Measurements from ENCODE around the gene EPYC. TPM values are rescaled to one million over a fixed set of nuclear protein-coding genes. Genes with fewer than 3 reads are reported as not detected.

The EPYC gene
- total RNA-seq, 1 donor from 2014 or later: not detected

GRCh38 chr12:90958347-90958746 is 46.4 kb downstream of the EPYC start:
- H3K4me3 ChIP-seq: no peak overlapping the region
- TF ChIP-seq CTCF (IDR thresholded peaks at IDR 0.05): no peak
- H3K9me3 ChIP-seq: no peaks in the 10 kb centered on the region
- H3K27me3 ChIP-seq: no peaks in the 10 kb centered on the region
- no peak overlapping the region for H3K27ac ChIP-seq
- no peak for DNase-seq (ENCODE audit: low spot score in 2 of 2)
- H3K4me1 ChIP-seq: no peaks in the 10 kb centered on the region
- H3K36me3 ChIP-seq: no peaks in the 10 kb centered on the region
- intact Hi-C loops (cut with DNase I): loop anchor here (10.0 kb wide), 1 partner anchor 1414 kb away; no protein-coding TSS in a partner anchor

GRCh38 chr12:90954921-90955320 is 49.9 kb downstream of the EPYC start, which contains the start of gene CCER1:
Gene CCER1, minus strand, starts transcription at chr12:90955176. Its CDS starts 434 bp downstream, at chr12:90954742.
- H3K9me3 ChIP-seq: no peaks in the 10 kb centered on the region
- H3K36me3 ChIP-seq: no peaks in the 10 kb centered on the region
- H3K27me3 ChIP-seq: no peaks in the 10 kb centered on the region
- no peak for DNase-seq (ENCODE audit: low spot score in 2 of 2)
- TF ChIP-seq CTCF (IDR thresholded peaks at IDR 0.05): no peak
- H3K4me3 ChIP-seq: no peak within 1 kb of the TSS
- intact Hi-C loops (cut with DNase I): loop anchor here (10.0 kb wide), 1 partner anchor 1410 kb away; no protein-coding TSS in a partner anchor
- H3K4me1 ChIP-seq: no peaks in the 10 kb centered on the region
- no peak within 1 kb of the TSS for H3K27ac ChIP-seq

GRCh38 chr12:90954428-90954827 is 50.3 kb downstream of the EPYC start:
- DNase-seq (ENCODE audit: low spot score in 2 of 2): no peak
- no peaks in the 10 kb centered on the region for H3K27me3 ChIP-seq
- TF ChIP-seq CTCF (IDR thresholded peaks at IDR 0.05): no peak
- intact Hi-C loops (cut with DNase I): loop anchor here (10.0 kb wide), 1 partner anchor 1410 kb away; no protein-coding TSS in a partner anchor
- H3K4me1 ChIP-seq: no peaks in the 10 kb centered on the region
- H3K27ac ChIP-seq: no peak overlapping the region
- no peaks in the 10 kb centered on the region for H3K36me3 ChIP-seq
- no peak overlapping the region for H3K4me3 ChIP-seq
- no peaks in the 10 kb centered on the region for H3K9me3 ChIP-seq

GRCh38 chr12:90953956-90954421 is 50.8 kb downstream of the EPYC start:
- H3K27ac ChIP-seq: no peak overlapping the region
- DNase-seq (ENCODE audit: low spot score in 2 of 2): no peak
- H3K36me3 ChIP-seq: no peaks in the 10 kb centered on the region
- no peaks in the 10 kb centered on the region for H3K9me3 ChIP-seq
- no peak for TF ChIP-seq CTCF (IDR thresholded peaks at IDR 0.05)
- intact Hi-C loops (cut with DNase I): loop anchor here (10.0 kb wide), 1 partner anchor 1409 kb away; no protein-coding TSS in a partner anchor
- no peaks in the 10 kb centered on the region for H3K27me3 ChIP-seq
- no peaks in the 10 kb centered on the region for H3K4me1 ChIP-seq
- H3K4me3 ChIP-seq: no peak overlapping the region

GRCh38 chr12:90951432-90952105 is 53.2 kb downstream of the EPYC start:
- Histone ChIP-seq H3K36me3 (no peaks in the 10 kb centered on the region), H3K27me3 (no peaks in the 10 kb centered on the region), H3K4me3 (no peak overlapping the region), H3K27ac (no peak overlapping the region), H3K9me3 (no peaks in the 10 kb centered on the region), H3K4me1 (no peaks in the 10 kb centered on the region)
- no peak for DNase-seq (ENCODE audit: low spot score in 2 of 2)
- TF ChIP-seq CTCF (IDR thresholded peaks at IDR 0.05): no peak
- intact Hi-C loops (cut with DNase I): loop anchor here (10.0 kb wide), 1 partner anchor 1407 kb away; no protein-coding TSS in a partner anchor
